ENCODE results near the gene BABAM2. TPM values are rescaled to one million over a fixed set of nuclear protein-coding genes. Genes with fewer than 3 reads are reported as not detected.

The BABAM2 gene
- total RNA-seq, 6 experiments from 2014 or later = 17.1 to 39.4 (median 25.5) TPM

DNA sequence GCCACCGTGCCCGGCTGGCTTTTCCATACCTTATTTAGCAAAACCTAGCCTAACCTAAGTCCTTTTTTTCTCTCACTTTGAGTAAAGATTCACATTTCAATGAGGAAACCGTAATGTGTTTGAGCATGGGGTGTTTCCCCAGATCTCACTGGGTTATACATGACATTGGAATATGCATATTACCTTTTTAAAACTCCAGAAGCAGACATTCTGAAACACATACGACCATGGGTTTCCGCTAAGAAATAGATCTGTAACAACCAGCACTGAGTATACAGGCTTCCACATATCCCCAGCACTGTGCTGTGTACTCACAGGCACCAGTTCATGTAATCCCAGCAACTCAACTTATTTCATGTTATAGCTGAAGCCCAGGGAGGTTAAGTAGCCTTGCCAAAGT lies 461.1 kb downstream of the BABAM2 start:
- H3K27ac ChIP-seq = no peak overlapping the region
- H3K4me1 ChIP-seq = peaks cover 0 to 17% (median 8%) of the 10 kb centered on the region in 4 donors
- no peaks in the 10 kb centered on the region for H3K27me3 ChIP-seq
- intact Hi-C loops (cut with DNase I) = no loop called here
- no peak for ATAC-seq
- H3K9me3 ChIP-seq = no peaks in the 10 kb centered on the region
- no peak overlapping the region for H3K4me3 ChIP-seq
- TF ChIP-seq, protein P1, sequence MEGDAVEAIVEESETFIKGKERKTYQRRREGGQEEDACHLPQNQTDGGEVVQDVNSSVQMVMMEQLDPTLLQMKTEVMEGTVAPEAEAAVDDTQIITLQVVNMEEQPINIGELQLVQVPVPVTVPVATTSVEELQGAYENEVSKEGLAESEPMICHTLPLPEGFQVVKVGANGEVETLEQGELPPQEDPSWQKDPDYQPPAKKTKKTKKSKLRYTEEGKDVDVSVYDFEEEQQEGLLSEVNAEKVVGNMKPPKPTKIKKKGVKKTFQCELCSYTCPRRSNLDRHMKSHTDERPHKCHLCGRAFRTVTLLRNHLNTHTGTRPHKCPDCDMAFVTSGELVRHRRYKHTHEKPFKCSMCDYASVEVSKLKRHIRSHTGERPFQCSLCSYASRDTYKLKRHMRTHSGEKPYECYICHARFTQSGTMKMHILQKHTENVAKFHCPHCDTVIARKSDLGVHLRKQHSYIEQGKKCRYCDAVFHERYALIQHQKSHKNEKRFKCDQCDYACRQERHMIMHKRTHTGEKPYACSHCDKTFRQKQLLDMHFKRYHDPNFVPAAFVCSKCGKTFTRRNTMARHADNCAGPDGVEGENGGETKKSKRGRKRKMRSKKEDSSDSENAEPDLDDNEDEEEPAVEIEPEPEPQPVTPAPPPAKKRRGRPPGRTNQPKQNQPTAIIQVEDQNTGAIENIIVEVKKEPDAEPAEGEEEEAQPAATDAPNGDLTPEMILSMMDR (IDR thresholded peaks at IDR 0.05) = no peak
- TF ChIP-seq POLR2A (IDR thresholded peaks at IDR 0.05) = no peak
- H3K36me3 ChIP-seq = no peaks in the 10 kb centered on the region
- 77% methylated on average over 5 of the region's 5 CpGs for WGBS (ENCODE audit: insufficient coverage, low coverage, low lambda C conversion rate, missing lambda C conversion rate)
- no peak for DNase-seq

DNA sequence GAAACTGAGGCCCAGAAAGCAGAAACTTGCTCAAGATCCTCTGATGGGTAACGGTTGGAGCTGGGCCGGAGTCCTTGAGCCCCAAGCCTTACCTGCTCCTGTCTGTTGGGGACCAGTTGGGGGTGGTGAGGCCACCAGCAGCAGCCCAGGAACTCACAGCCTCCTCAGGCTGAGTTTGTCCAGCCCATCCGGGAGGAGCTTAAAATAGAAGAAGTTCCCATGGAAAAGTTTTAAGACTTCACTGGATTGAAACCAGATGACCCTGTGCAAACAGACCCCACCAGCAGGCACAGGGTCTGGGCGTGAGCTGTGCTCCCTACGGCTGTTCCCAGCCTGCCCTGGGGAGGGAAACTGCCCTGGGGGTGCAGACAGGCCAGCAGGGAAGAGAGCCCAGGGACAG lies 461.6 kb downstream of the BABAM2 start:
- Histone ChIP-seq H3K27me3 (no peaks in the 10 kb centered on the region), H3K4me1 (peaks cover 0 to 21% (median 10%) of the 10 kb centered on the region in 4 donors), H3K36me3 (no peaks in the 10 kb centered on the region), H3K4me3 (no peak overlapping the region), H3K9me3 (no peaks in the 10 kb centered on the region), H3K27ac (no peak overlapping the region)
- intact Hi-C loops (cut with DNase I) = no loop called here
- 76% methylated on average over 3 of the region's 5 CpGs for WGBS (ENCODE audit: insufficient coverage, low coverage, low lambda C conversion rate, missing lambda C conversion rate)
- no peak for TF ChIP-seq POLR2A (IDR thresholded peaks at IDR 0.05)
- TF ChIP-seq, protein P1 (IDR thresholded peaks at IDR 0.05) = no peak
- no peak for ATAC-seq
- DNase-seq = no peak

DNA sequence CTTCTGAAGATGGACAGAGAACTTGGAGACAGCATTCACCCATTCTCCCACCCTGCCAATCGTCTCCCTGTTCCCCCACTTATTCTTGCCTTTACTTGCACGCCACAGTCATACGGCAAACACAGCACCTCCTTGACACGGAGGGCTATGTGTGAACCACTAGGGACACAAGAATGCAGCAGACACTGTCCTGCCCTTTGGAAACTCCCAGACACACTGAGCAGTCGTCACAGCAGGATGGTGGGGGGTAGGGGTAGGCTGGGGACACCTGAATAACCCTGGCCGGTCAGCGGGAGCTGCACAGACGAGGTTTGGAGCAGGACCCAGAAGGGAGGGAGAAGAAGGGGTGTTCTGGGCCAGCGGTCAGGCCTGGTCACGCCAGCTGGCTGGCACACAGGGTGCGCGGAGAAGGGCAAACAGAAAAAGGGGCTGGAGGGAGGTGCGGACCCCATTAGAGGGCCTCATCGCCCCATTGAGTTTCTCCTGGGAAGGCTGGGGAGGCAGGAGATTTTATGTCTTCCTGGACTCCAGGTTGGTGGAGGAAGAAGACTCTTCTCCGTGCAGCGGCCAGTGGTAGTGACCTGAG lies 462.2 kb downstream of the BABAM2 start:
- peaks cover 0 to 21% (median 10%) of the 10 kb centered on the region in 4 donors for H3K4me1 ChIP-seq
- WGBS (ENCODE audit: insufficient coverage, low coverage, low lambda C conversion rate, missing lambda C conversion rate) = 88% methylated on average over 6 of the region's 16 CpGs
- H3K9me3 ChIP-seq = no peaks in the 10 kb centered on the region
- no peak overlapping the region for H3K4me3 ChIP-seq
- intact Hi-C loops (cut with DNase I) = no loop called here
- no peak for DNase-seq
- no peak overlapping the region for H3K27ac ChIP-seq
- TF ChIP-seq POLR2A (IDR thresholded peaks at IDR 0.05) = no peak
- TF ChIP-seq, protein P1 (IDR thresholded peaks at IDR 0.05) = no peak
- H3K36me3 ChIP-seq = no peaks in the 10 kb centered on the region
- no peaks in the 10 kb centered on the region for H3K27me3 ChIP-seq
- ATAC-seq = no peak

DNA sequence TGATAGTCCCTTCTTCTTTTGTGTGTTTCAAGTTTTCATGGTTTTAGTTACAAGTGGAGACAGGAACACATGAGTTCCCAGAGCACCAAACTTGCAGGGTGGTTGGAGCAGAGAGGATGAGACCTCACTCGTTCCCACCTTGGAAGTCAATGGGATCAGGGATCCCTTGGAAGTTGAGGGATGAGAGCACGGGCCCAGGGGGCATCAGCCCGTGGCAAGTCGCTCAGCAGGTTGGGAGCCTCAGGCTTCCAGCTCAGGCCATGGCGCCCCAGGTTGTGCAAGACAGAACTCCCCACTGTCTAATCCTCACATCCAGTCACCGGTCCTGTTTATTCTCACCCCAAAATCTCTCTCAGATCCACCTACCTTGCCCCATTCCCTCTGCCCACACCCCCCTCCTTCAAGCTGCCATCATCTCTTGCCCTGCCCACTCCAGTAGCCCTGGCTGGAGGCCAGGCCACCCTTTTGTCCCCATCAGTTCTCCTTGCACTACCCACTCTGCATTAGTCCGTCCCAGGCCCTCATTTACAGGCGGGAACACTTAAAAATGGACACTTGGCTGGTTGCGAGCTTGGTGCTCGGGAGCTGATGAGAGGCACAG lies 464.5 kb downstream of the BABAM2 start:
- peak overlapping the region in 1 of 3 donors; percentile 39 for H3K27ac ChIP-seq
- DNase-seq = no peak
- no CpG with 5 or more reads among the region's 10 CpGs for WGBS (ENCODE audit: insufficient coverage, low coverage, low lambda C conversion rate, missing lambda C conversion rate)

More for the DNA sequence above, 464.5 kb downstream of the BABAM2 start:
- TF ChIP-seq, protein P1 (IDR thresholded peaks at IDR 0.05) = no peak
- no peak for TF ChIP-seq POLR2A (IDR thresholded peaks at IDR 0.05)
- H3K4me3 ChIP-seq = no peak overlapping the region
- intact Hi-C loops (cut with DNase I) = no loop called here
- H3K27me3 ChIP-seq = no peaks in the 10 kb centered on the region
- H3K9me3 ChIP-seq = no peaks in the 10 kb centered on the region
- H3K36me3 ChIP-seq = no peaks in the 10 kb centered on the region
- no peak for ATAC-seq
- H3K4me1 ChIP-seq = peaks cover 0 to 21% (median 10%) of the 10 kb centered on the region in 4 donors

Measured in right lobe of liver (tissue), 6 donors.